Hematopoietic multipotent progenitor cell treated with erythropoietin and hydrocortisone succinate and interleukin-3 and kit ligand, for 8 days (in vitro differentiated cells): ENCODE measurements around the gene CELF4.

Source experiments
- DNase-seq: peaks from one replicate; pipeline ENCODE4 v3.0.0-alpha.2; 2015

CELF4 gene

GRCh38 chr18:37405772-37406171, 159.8 kb downstream of the CELF4 start:
- DNase-seq, result no peak

- DNase-seq, result no peak
These were observed 160.4 kb downstream of the CELF4 start for GRCh38 chr18:37405229-37405628.

GRCh38 chr18:37403788-37404187, 161.8 kb downstream of the CELF4 start:
- no peak for DNase-seq

GRCh38 chr18:37403100-37403781, 162.4 kb downstream of the CELF4 start:
- DNase-seq, result no peak

- no peak for DNase-seq
These were observed 162.9 kb downstream of the CELF4 start for GRCh38 chr18:37402735-37403099.

- no peak for DNase-seq
These were observed 164.8 kb downstream of the CELF4 start for GRCh38 chr18:37400802-37401201.

- no peak for DNase-seq
These were observed 167.2 kb downstream of the CELF4 start for GRCh38 chr18:37398248-37398920.

GRCh38 chr18:37397814-37398213, 167.8 kb downstream of the CELF4 start:
- no peak for DNase-seq

- no peak for DNase-seq
These were observed 168.5 kb downstream of the CELF4 start for GRCh38 chr18:37396971-37397720.

- DNase-seq, result no peak
These were observed 170.0 kb downstream of the CELF4 start for GRCh38 chr18:37395631-37396030.

- no peak for DNase-seq
These were observed 170.5 kb downstream of the CELF4 start for GRCh38 chr18:37395138-37395537.

GRCh38 chr18:37394610-37394965, 171.0 kb downstream of the CELF4 start:
- DNase-seq, result no peak

- no peak for DNase-seq
These were observed 171.5 kb downstream of the CELF4 start for GRCh38 chr18:37393945-37394609.

- no peak for DNase-seq
These were observed 172.3 kb downstream of the CELF4 start for GRCh38 chr18:37393221-37393827.

- no peak for DNase-seq
These were observed 172.9 kb downstream of the CELF4 start for GRCh38 chr18:37392648-37393047.

GRCh38 chr18:37391698-37392548, 173.7 kb downstream of the CELF4 start:
- no peak for DNase-seq

- no peak for DNase-seq
These were observed 174.4 kb downstream of the CELF4 start for GRCh38 chr18:37391156-37391555.

- DNase-seq, result no peak
These were observed 174.9 kb downstream of the CELF4 start for GRCh38 chr18:37390687-37391086.

GRCh38 chr18:37389684-37390368, 175.8 kb downstream of the CELF4 start:
- DNase-seq, result no peak

GRCh38 chr18:37389041-37389440, 176.6 kb downstream of the CELF4 start:
- DNase-seq, result no peak

- no peak for DNase-seq
These were observed 177.2 kb downstream of the CELF4 start for GRCh38 chr18:37388413-37388812.
